WERI-Rb-1 (cell line): ENCODE measurements around the gene SPIRE1.

Experiments
- DNase-seq: peaks from one replicate; pipeline ENCODE4 v3.0.0-alpha.2; 2020
- H3K27ac ChIP-seq: fragments of 250-450 bp; sonication (Bioruptor Pico); 2 replicates; pipeline ENCODE4 v1.5.1; 2020; ENCODE audit warnings: mild to moderate bottlenecking, moderate library complexity
- H3K27me3 ChIP-seq: fragments of 250-450 bp; sonication (Bioruptor Pico); 2 replicates; pipeline ENCODE4 v1.5.1; 2021; ENCODE audit warnings: mild to moderate bottlenecking, low read depth, moderate library complexity; ENCODE audit not compliant: insufficient read depth, severe bottlenecking
- H3K36me3 ChIP-seq: fragments of 250-450 bp; sonication (Bioruptor Pico); 2 replicates; pipeline ENCODE4 v1.5.1; 2020; ENCODE audit warnings: mild to moderate bottlenecking, moderate library complexity
- H3K4me3 ChIP-seq: 2 replicates; pipeline ENCODE4 v1.5.1; 2011; ENCODE audit warnings: low read depth, mild to moderate bottlenecking, control low read depth, low read length
- H3K9me3 ChIP-seq: fragments of 250-450 bp; sonication (Bioruptor Pico); 2 replicates; pipeline ENCODE4 v1.5.1; 2021; ENCODE audit warnings: mild to moderate bottlenecking, moderate library complexity; ENCODE audit not compliant: severe bottlenecking
- TF ChIP-seq, protein P1 (sequence below): IDR thresholded peaks from 2 replicates; pipeline ENCODE4 v1.5.1; 2011; ENCODE audit warnings: low read depth, mild to moderate bottlenecking, control low read depth, inconsistent platforms, low read length

The SPIRE1 gene

DNA sequence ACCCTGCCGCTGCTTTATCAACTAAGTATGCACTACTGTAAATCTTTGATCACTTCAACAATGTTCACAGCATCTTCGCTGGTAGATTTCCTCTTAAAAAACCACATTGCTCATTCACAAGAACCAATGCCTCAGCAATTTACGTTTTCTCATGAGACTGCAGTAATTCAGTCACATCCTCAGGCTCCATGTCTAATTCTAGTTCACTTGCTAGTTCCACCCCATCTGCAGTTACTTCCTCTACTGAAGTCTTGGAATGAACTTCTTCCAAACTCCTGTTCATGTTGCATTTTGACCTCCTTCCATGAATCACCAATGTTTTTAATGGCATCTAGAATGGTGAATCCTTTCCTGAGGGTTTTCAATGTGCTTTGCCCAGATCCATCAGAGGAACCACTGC lies 214.4 kb downstream of the SPIRE1 start:
- peaks cover 4% of the 10 kb centered on the region for H3K9me3 ChIP-seq
- H3K27me3 ChIP-seq: no peaks in the 10 kb centered on the region
- H3K4me3 ChIP-seq: no peak overlapping the region
- peaks cover 9% of the 10 kb centered on the region for H3K36me3 ChIP-seq
- no peak for DNase-seq
- TF ChIP-seq, protein P1, sequence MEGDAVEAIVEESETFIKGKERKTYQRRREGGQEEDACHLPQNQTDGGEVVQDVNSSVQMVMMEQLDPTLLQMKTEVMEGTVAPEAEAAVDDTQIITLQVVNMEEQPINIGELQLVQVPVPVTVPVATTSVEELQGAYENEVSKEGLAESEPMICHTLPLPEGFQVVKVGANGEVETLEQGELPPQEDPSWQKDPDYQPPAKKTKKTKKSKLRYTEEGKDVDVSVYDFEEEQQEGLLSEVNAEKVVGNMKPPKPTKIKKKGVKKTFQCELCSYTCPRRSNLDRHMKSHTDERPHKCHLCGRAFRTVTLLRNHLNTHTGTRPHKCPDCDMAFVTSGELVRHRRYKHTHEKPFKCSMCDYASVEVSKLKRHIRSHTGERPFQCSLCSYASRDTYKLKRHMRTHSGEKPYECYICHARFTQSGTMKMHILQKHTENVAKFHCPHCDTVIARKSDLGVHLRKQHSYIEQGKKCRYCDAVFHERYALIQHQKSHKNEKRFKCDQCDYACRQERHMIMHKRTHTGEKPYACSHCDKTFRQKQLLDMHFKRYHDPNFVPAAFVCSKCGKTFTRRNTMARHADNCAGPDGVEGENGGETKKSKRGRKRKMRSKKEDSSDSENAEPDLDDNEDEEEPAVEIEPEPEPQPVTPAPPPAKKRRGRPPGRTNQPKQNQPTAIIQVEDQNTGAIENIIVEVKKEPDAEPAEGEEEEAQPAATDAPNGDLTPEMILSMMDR: no peak
- no peak overlapping the region for H3K27ac ChIP-seq

GRCh38 chr18:12442946-12443345 lies 215.0 kb downstream of the SPIRE1 start:
- peaks cover 4% of the 10 kb centered on the region for H3K9me3 ChIP-seq
- H3K36me3 ChIP-seq: peaks cover 6% of the 10 kb centered on the region; the same call in 1 of the 2 replicates
- H3K27ac ChIP-seq: no peak overlapping the region
- no peak overlapping the region for H3K4me3 ChIP-seq
- DNase-seq: no peak
- H3K27me3 ChIP-seq: no peaks in the 10 kb centered on the region
- TF ChIP-seq, protein P1: no peak

GRCh38 chr18:12441475-12442034 lies 216.4 kb downstream of the SPIRE1 start:
- H3K27me3 ChIP-seq: no peaks in the 10 kb centered on the region
- no peak overlapping the region for H3K27ac ChIP-seq
- H3K9me3 ChIP-seq: peaks cover 4% of the 10 kb centered on the region
- DNase-seq: no peak
- TF ChIP-seq, protein P1: no peak
- peaks cover 5% of the 10 kb centered on the region; the same call in 1 of the 2 replicates for H3K36me3 ChIP-seq
- H3K4me3 ChIP-seq: no peak overlapping the region

DNA sequence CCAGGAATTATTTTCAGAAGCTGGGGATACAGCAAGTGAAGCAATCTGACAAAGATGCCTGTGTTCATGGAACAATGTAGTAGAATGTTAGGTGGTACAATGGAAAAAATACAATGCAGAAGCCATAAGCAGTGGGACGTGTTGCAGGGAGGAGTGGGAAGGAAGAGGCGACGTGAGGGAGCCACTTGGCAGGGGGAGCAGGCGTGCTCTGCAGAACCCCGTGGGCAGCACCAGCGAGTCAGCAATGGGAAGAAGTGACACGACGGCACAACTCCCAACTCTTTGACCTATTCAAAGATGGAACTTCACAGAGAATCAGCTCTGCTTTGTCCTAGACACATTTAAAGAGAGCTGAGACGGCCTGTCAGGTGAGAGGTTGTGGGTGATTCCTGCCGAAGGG lies 219.7 kb downstream of the SPIRE1 start:
- DNase-seq: no peak
- H3K27ac ChIP-seq: no peak overlapping the region
- no peaks in the 10 kb centered on the region for H3K9me3 ChIP-seq
- TF ChIP-seq, protein P1: no peak
- no peaks in the 10 kb centered on the region for H3K27me3 ChIP-seq
- peaks cover 7% of the 10 kb centered on the region; the same call in 1 of the 2 replicates for H3K36me3 ChIP-seq
- H3K4me3 ChIP-seq: no peak overlapping the region

GRCh38 chr18:12435867-12436266 lies 222.0 kb downstream of the SPIRE1 start:
- H3K9me3 ChIP-seq: no peaks in the 10 kb centered on the region
- H3K36me3 ChIP-seq: peaks cover 27% of the 10 kb centered on the region
- H3K27ac ChIP-seq: no peak overlapping the region
- DNase-seq: no peak
- no peaks in the 10 kb centered on the region for H3K27me3 ChIP-seq
- no peak overlapping the region for H3K4me3 ChIP-seq
- TF ChIP-seq, protein P1: no peak

DNA sequence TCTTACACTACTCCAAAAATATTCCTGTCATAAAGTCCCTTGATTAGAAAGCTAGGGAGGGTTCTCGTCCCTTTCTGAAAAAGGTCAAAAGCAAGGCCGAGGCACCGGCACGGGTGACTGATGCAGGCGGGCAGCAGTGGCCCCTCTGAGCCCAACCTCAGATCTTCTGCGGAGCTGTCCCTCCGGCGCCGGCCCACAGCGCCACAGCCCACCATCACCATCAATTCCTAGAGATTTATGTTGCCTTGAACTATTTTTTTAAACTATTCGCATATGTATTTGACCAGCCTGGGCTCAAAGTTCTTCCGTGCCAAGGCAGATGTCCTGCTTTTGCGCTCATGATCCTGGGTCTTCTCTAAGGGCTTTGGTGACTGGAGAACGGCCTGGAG lies 223.4 kb downstream of the SPIRE1 start:
- Histone ChIP-seq H3K27me3 (no peaks in the 10 kb centered on the region), H3K9me3 (no peaks in the 10 kb centered on the region), H3K36me3 (peaks cover 29% of the 10 kb centered on the region), H3K27ac (no peak overlapping the region), H3K4me3 (no peak overlapping the region)
- DNase-seq: no peak
- TF ChIP-seq, protein P1: no peak
